GM12878 (cell line): ENCODE measurements around the gene ACAP2. TPM values are rescaled to one million over a fixed set of nuclear protein-coding genes. Genes with fewer than 3 reads are reported as not detected.

Experiments
- IKZF2 ChIP-seq, 2 experiments: fragments of 450-650 bp; IDR thresholded peaks; 2 replicates each; pipeline ENCODE4 v1.6.1; 2017; ENCODE audit warnings: mild to moderate bottlenecking in 2 of 2, moderate library complexity in 2 of 2
- MLLT1 ChIP-seq: fragments of 450-650 bp; IDR thresholded peaks from 2 replicates; pipeline ENCODE4 v1.6.1; 2016; ENCODE audit warnings: mild to moderate bottlenecking
- NFYA ChIP-seq: IDR thresholded peaks from 2 replicates; pipeline ENCODE4 v1.6.1; 2011; ENCODE audit warnings: low read depth, mild to moderate bottlenecking, low read length, improper control_type of control experiment, borderline replicate concordance
- PBX3 ChIP-seq: IDR thresholded peaks from 2 replicates; pipeline ENCODE4 v1.6.1; 2011; ENCODE audit warnings: mild to moderate bottlenecking, low read depth, low read length, moderate library complexity; ENCODE audit not compliant: insufficient replicate concordance
- RBBP5 ChIP-seq: fragments of 200-600 bp; sonication (generic); conservative IDR thresholded peaks from 2 replicates; pipeline ENCODE4 v1.6.1; 2016
- SREBF2 ChIP-seq: IDR thresholded peaks from 2 replicates; pipeline ENCODE4 v1.6.1; 2012; ENCODE audit warnings: mild to moderate bottlenecking, low read length
- polyA plus RNA-seq, 11 experiments: library from polyadenylated mRNA; depleted of rRNA in 4 of 11; unstranded in 6 of 11; stranded (reverse) in 5 of 11; fragments of >200 nt; fragmentation: Nextera tagmentation in 4 of 11; fragmentation: Illumina TruSeq in 1 of 11; extraction: Ambion mirVana in 4 of 11; extraction: Trizol in 1 of 11; gene quantifications; 1 replicate in 1 of 11; 2 replicates in 10 of 11; pipeline versions ENCODE4 v1.2.1 to v1.2.3, GENCODE V29; 2011 to 2016; ENCODE audit warnings: inconsistent platforms in 2 of 11, missing spikeins in 2 of 11, low read depth in 1 of 11
- total RNA-seq, 4 experiments: library from RNA; depleted of rRNA in 3 of 4; stranded (reverse); fragments of >200 nt in 3 of 4; fragmentation: Illumina TruSeq in 1 of 4; extraction: Trizol in 1 of 4; gene quantifications; 2 replicates each; pipeline versions ENCODE4 v1.2.1 to v1.2.3, GENCODE V29; 2013 to 2021
- TF ChIP-seq, protein P1 (sequence below): fragments of 450-650 bp; conservative IDR thresholded peaks from 2 replicates; pipeline ENCODE4 v1.6.1; 2017; ENCODE audit warnings: mild to moderate bottlenecking, moderate library complexity

ACAP2 gene
- total and polyA plus RNA-seq, 10 of the 15 experiments (the other 5 are each of a cell fraction or from before 2014, with no cell fraction given) = 7.1 to 53.8 (median 35.7) TPM

GRCh38 chr3:195443391-195443989, 670 bp upstream of the ACAP2 start (continued):
- TF ChIP-seq IKZF2 (IDR thresholded peaks at IDR 0.05) (peak in 1 of 2 experiments; percentile 68; a peak in 2 of 4 replicates), PBX3 (no peak), RBBP5 (no peak), NFYA (no peak), MLLT1 (no peak), SREBF2 (no peak)
- TF ChIP-seq, protein P1, sequence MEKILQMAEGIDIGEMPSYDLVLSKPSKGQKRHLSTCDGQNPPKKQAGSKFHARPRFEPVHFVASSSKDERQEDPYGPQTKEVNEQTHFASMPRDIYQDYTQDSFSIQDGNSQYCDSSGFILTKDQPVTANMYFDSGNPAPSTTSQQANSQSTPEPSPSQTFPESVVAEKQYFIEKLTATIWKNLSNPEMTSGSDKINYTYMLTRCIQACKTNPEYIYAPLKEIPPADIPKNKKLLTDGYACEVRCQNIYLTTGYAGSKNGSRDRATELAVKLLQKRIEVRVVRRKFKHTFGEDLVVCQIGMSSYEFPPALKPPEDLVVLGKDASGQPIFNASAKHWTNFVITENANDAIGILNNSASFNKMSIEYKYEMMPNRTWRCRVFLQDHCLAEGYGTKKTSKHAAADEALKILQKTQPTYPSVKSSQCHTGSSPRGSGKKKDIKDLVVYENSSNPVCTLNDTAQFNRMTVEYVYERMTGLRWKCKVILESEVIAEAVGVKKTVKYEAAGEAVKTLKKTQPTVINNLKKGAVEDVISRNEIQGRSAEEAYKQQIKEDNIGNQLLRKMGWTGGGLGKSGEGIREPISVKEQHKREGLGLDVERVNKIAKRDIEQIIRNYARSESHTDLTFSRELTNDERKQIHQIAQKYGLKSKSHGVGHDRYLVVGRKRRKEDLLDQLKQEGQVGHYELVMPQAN = no peak
